Sciatic nerve (tissue), 2 donors: ENCODE results near the gene LYZ. TPM values are rescaled to one million over a fixed set of nuclear protein-coding genes. Genes with fewer than 3 reads are reported as not detected.
"Not testable (repeated sequence)": the region's sequence is repeated elsewhere in the genome, so short reads cannot be mapped to it uniquely, and the experiment has no call there.

ENCODE experiments used
- ATAC-seq: fragments of 200-7000 bp; cut with Tn5 transposase; one replicate; pipeline ENCODE4 v1.9.1; 2020; ENCODE audit warnings: mild to moderate bottlenecking, moderate library complexity
- DNase-seq: peaks from one replicate; pipeline ENCODE4 v3.0.0-alpha.2; 2020; ENCODE audit warnings: low spot score
- intact Hi-C: fragments of 100-400 bp; cut with DNase I; formaldehyde crosslinking; loops from one replicate; pipeline ENCODE4 v1.14.2; 2022
- total RNA-seq: library from RNA; stranded (reverse); fragmentation: NEBNext Ultra II Directional; extraction: Animal tissue kit (Norgen Biotek cat#: 25700); gene quantifications from one replicate; pipeline ENCODE4 v1.2.1, GENCODE V29; 2021
- donor health status: DM: no; HTN: no; CAD: no.
- donor health status: DM: no; HTN: no; CAD: no.

Gene LYZ
- total RNA-seq = 112 TPM

GRCh38 chr12:69348162-69348938 is at the start of gene LYZ:
LYZ (plus strand) TSS chr12:69348381; CDS start chr12:69348409, 28 bp downstream.
- DNase-seq (no peak), ATAC-seq (peak; percentile 79)
- intact Hi-C loops = no loop called here

GRCh38 chr12:69298947-69299346 is 49.2 kb upstream of the LYZ start:
- no peak for ATAC-seq
- DNase-seq = no peak
- intact Hi-C loops = no loop called here

- DNase-seq = no peak
- no peak for ATAC-seq
- intact Hi-C loops = no loop called here
These were observed 43.9 kb upstream of the LYZ start for GRCh38 chr12:69304284-69304683.

- ATAC-seq (no peak), DNase-seq (no peak)
- intact Hi-C loops = no loop called here
These were observed 38.7 kb upstream of the LYZ start for GRCh38 chr12:69309461-69309860.

GRCh38 chr12:69313209-69313608 is 35.0 kb upstream of the LYZ start:
- ATAC-seq (no peak), DNase-seq (no peak)
- intact Hi-C loops = no loop called here

- ATAC-seq, DNase-seq, intact Hi-C loops: not testable (repeated sequence)
These were observed 31.4 kb upstream of the LYZ start for GRCh38 chr12:69316784-69317183.

GRCh38 chr12:69317233-69317632 is 30.9 kb upstream of the LYZ start:
- ATAC-seq, intact Hi-C loops, DNase-seq: not testable (repeated sequence)

- intact Hi-C loops = no loop called here
- DNase-seq (no peak), ATAC-seq (no peak)
These were observed 30.0 kb upstream of the LYZ start for GRCh38 chr12:69318225-69318624.

- intact Hi-C loops = no loop called here
- ATAC-seq = no peak
- DNase-seq = no peak
These were observed 26.8 kb upstream of the LYZ start for GRCh38 chr12:69321351-69321750.

GRCh38 chr12:69324797-69325466 is 23.2 kb upstream of the LYZ start:
- ATAC-seq (no peak), DNase-seq (no peak)
- intact Hi-C loops = no loop called here

- intact Hi-C loops = no loop called here
These were observed 19.8 kb upstream of the LYZ start for GRCh38 chr12:69328426-69328825.

GRCh38 chr12:69329669-69330428 is 18.3 kb upstream of the LYZ start:
- ATAC-seq (no peak), DNase-seq (no peak)
- intact Hi-C loops = no loop called here

More at GRCh38 chr12:69328426-69328825, 19.8 kb upstream of the LYZ start:
- DNase-seq = no peak
- no peak for ATAC-seq

GRCh38 chr12:69330475-69331473 is 17.4 kb upstream of the LYZ start:
- peak; percentile 63 for DNase-seq
- ATAC-seq = peak; percentile 48
- intact Hi-C loops = no loop called here

- ATAC-seq = peak; percentile 49
- intact Hi-C loops = no loop called here
- DNase-seq = no peak
These were observed 16.7 kb upstream of the LYZ start for GRCh38 chr12:69331519-69331908.

GRCh38 chr12:69331909-69332684 is 16.1 kb upstream of the LYZ start:
- DNase-seq = no peak
- intact Hi-C loops = no loop called here
- ATAC-seq = peak; percentile 22

GRCh38 chr12:69332815-69333358 is 15.3 kb upstream of the LYZ start:
- intact Hi-C loops = no loop called here
- ATAC-seq (no peak), DNase-seq (no peak)

- ATAC-seq = no peak
- DNase-seq = no peak
- intact Hi-C loops = no loop called here
These were observed 14.0 kb upstream of the LYZ start for GRCh38 chr12:69334158-69334557.
